HepG2 (cell line): ENCODE results near the gene RNF40. TPM values are rescaled to one million over a fixed set of nuclear protein-coding genes. Genes with fewer than 3 reads are reported as not detected.
A peak's percentile ranks its signal among the peaks of the same experiment; 100 is the strongest.

Source experiments
- AGO1 ChIP-seq: fragments of 200-400 bp; formaldehyde crosslinking; IDR thresholded peaks from 2 replicates; pipeline ENCODE4 v1.6.1; 2017; ENCODE audit warnings: mild to moderate bottlenecking, low read depth, low read length, moderate library complexity; ENCODE audit not compliant: poor library complexity, severe bottlenecking
- AGO2 ChIP-seq: fragments of 200-400 bp; formaldehyde crosslinking; optimal IDR thresholded peaks from 2 replicates; pipeline ENCODE3; 2017; ENCODE audit warnings: mild to moderate bottlenecking, low read depth, low read length, moderate library complexity
- ARID2 ChIP-seq: sonication (generic); formaldehyde crosslinking; IDR thresholded peaks from 2 replicates; pipeline ENCODE4 v1.8.1; 2022; ENCODE audit warnings: mild to moderate bottlenecking, missing genetic modification reagents, borderline replicate concordance
- BHLHE40 ChIP-seq: IDR thresholded peaks from 2 replicates; pipeline ENCODE4 v1.6.1; 2011; ENCODE audit warnings: low read length, improper control_type of control experiment
- CCAR2 ChIP-seq: fragments of 200-400 bp; formaldehyde crosslinking; optimal IDR thresholded peaks from 2 replicates; pipeline ENCODE3; 2018; ENCODE audit warnings: low read depth, mild to moderate bottlenecking, low read length, moderate library complexity
- DR1 ChIP-seq: sonication (generic); formaldehyde crosslinking; IDR thresholded peaks from 2 replicates; pipeline ENCODE4 v1.8.0; 2021; ENCODE audit warnings: mild to moderate bottlenecking, missing genetic modification reagents, inconsistent platforms
- FOXA3 ChIP-seq: IDR thresholded peaks from 2 replicates; pipeline ENCODE4 v1.6.1; 2016; ENCODE audit warnings: missing genetic modification reagents, missing compliant biosample characterization
- HCFC1 ChIP-seq: fragments of 150-350 bp; IDR thresholded peaks from 2 replicates; pipeline ENCODE4 v1.6.1; 2014; ENCODE audit warnings: low read depth, low read length
- IKZF1 ChIP-seq: fragments of 450-650 bp; IDR thresholded peaks from 2 replicates; pipeline ENCODE4 v1.7.1; 2016
- MATR3 ChIP-seq: sonication (generic); formaldehyde crosslinking; IDR thresholded peaks from 2 replicates; pipeline ENCODE4 v1.4.0; 2020; ENCODE audit warnings: missing genetic modification reagents
- MTA1 ChIP-seq: sonication (generic); formaldehyde crosslinking; IDR thresholded peaks from 2 replicates; pipeline ENCODE4 v1.4.0; 2020; ENCODE audit warnings: missing genetic modification reagents, mild to moderate bottlenecking, borderline replicate concordance
- NFYC ChIP-seq: IDR thresholded peaks from 2 replicates; pipeline ENCODE4 v1.6.1; 2016; ENCODE audit warnings: missing genetic modification reagents, missing compliant biosample characterization
- REPIN1 ChIP-seq: sonication (generic); formaldehyde crosslinking; IDR thresholded peaks from 2 replicates; pipeline ENCODE4 v1.8.0; 2022; ENCODE audit warnings: missing genetic modification reagents, low read depth, mild to moderate bottlenecking, borderline replicate concordance
- SRSF1 ChIP-seq: fragments of 200-400 bp; formaldehyde crosslinking; optimal IDR thresholded peaks from 2 replicates; pipeline ENCODE3; 2017; ENCODE audit warnings: mild to moderate bottlenecking, low read depth, low read length, moderate library complexity
- SSRP1 ChIP-seq: IDR thresholded peaks from 2 replicates; pipeline ENCODE4 v1.6.1; 2016; ENCODE audit warnings: control low read depth
- ZBTB10 ChIP-seq: sonication (generic); formaldehyde crosslinking; IDR thresholded peaks from 2 replicates; pipeline ENCODE4 v1.4.0; 2020; ENCODE audit warnings: missing genetic modification reagents, borderline replicate concordance
- ZBTB3 ChIP-seq: sonication (generic); formaldehyde crosslinking; IDR thresholded peaks from 2 replicates; pipeline ENCODE4 v1.4.0; 2020; ENCODE audit warnings: low read depth, mild to moderate bottlenecking, moderate library complexity, missing genetic modification reagents, borderline replicate concordance
- ZFP36 ChIP-seq: fragments of 150-350 bp; IDR thresholded peaks from 2 replicates; pipeline ENCODE4 v1.6.1; 2018; ENCODE audit warnings: borderline replicate concordance, low read length, low read depth; ENCODE audit not compliant: partially characterized antibody
- ZFP37 ChIP-seq: sonication (generic); formaldehyde crosslinking; IDR thresholded peaks from 2 replicates; pipeline ENCODE4 v1.4.0; 2020; ENCODE audit warnings: missing genetic modification reagents, borderline replicate concordance
- ZNF207 ChIP-seq: fragments of 450-650 bp; IDR thresholded peaks from 2 replicates; pipeline ENCODE4 v1.6.1; 2016; ENCODE audit warnings: antibody characterized with exemption, borderline replicate concordance
- ZNF263 ChIP-seq: sonication (generic); formaldehyde crosslinking; IDR thresholded peaks from 2 replicates; pipeline ENCODE4 v1.4.0; 2020; ENCODE audit warnings: missing genetic modification reagents
- ZNF33A ChIP-seq: sonication (generic); formaldehyde crosslinking; IDR thresholded peaks from 2 replicates; pipeline ENCODE4 v1.5.1; 2020; ENCODE audit warnings: missing genetic modification reagents, mild to moderate bottlenecking, moderate library complexity, borderline replicate concordance
- ZNF639 ChIP-seq: conservative IDR thresholded peaks from 2 replicates; pipeline ENCODE4 v1.6.1; 2018; ENCODE audit warnings: missing genetic modification reagents
- ZNF652 ChIP-seq: IDR thresholded peaks from 2 replicates; pipeline ENCODE4 v1.6.1; 2016; ENCODE audit warnings: low read depth, borderline replicate concordance
- ZNF879 ChIP-seq: sonication (generic); formaldehyde crosslinking; IDR thresholded peaks from 2 replicates; pipeline ENCODE4 v1.8.1; 2023; ENCODE audit warnings: missing genetic modification reagents
- ZSCAN22 ChIP-seq: sonication (generic); formaldehyde crosslinking; IDR thresholded peaks from 2 replicates; pipeline ENCODE4 v1.4.0; 2020; ENCODE audit warnings: mild to moderate bottlenecking, missing genetic modification reagents
- polyA plus RNA-seq, 8 experiments: library from polyadenylated mRNA; depleted of rRNA in 3 of 8; stranded (reverse) in 7 of 8; unstranded in 1 of 8; fragments of >200 nt; fragmentation: Illumina TruSeq in 4 of 8; extraction: Trizol in 4 of 8; gene quantifications; 2 replicates each; pipeline versions ENCODE4 v1.2.1 to v1.2.3, GENCODE V29; 2011 to 2016; ENCODE audit warnings: low read depth in 4 of 8, missing spikeins in 1 of 8, mixed read lengths in 1 of 8; ENCODE audit not compliant: insufficient read depth in 1 of 8
- total RNA-seq, 5 experiments: library from RNA; depleted of rRNA; stranded (reverse); fragments of >200 nt; fragmentation: Illumina TruSeq; extraction: Trizol; gene quantifications; 2 replicates each; pipeline ENCODE4 v1.2.3, GENCODE V29; 2016; ENCODE audit warnings: low read depth in 1 of 5

The RNF40 gene
- total and polyA plus RNA-seq, 2 of the 13 experiments (the other 11 are each of a cell fraction or from before 2014, with no cell fraction given): 84.0 to 85.6 TPM

- TF ChIP-seq DR1 (peak; percentile 15; the same call in 1 of the 2 replicates), NFYC (CRISPR knock-in tag) (peak; percentile 85), ARID2 (CRISPR knock-in tag) (peak; percentile 32; the same call in 1 of the 2 replicates), MATR3 (CRISPR knock-in tag) (0 out of 2 replicates have a peak, but pooled peaks have one; percentile 14), REPIN1 (CRISPR knock-in tag) (peak; percentile 73), ZFP36 (no peak), ZNF879 (CRISPR knock-in tag) (no peak), IKZF1 (no peak), MTA1 (CRISPR knock-in tag) (no peak), ZSCAN22 (no peak), ZBTB10 (CRISPR knock-in tag) (0 out of 2 replicates have a peak, but pooled peaks have one; percentile 56), HCFC1 (no peak), AGO2 (peak; percentile 36), ZNF33A (CRISPR knock-in tag) (no peak), SSRP1 (CRISPR knock-in tag) (no peak), FOXA3 (peak; percentile 33; the same call in 1 of the 2 replicates), CCAR2 (no peak), SRSF1 (peak; percentile 71), ZNF263 (no peak), ZBTB3 (CRISPR knock-in tag) (0 out of 2 replicates have a peak, but pooled peaks have one; percentile 24), AGO1 (peak; percentile 51), ZNF639 (CRISPR knock-in tag) (no peak), ZNF207 (no peak), ZNF652 (CRISPR knock-in tag) (no peak), BHLHE40 (no peak), ZFP37 (CRISPR knock-in tag) (peak; percentile 67; the same call in 1 of the 2 replicates)
These were observed at the start of gene RNF40, which contains the start of gene CFAP119 (continued) for GRCh38 chr16:30761928-30762902.
